OCI-LY1 (cell line): ENCODE data around the gene STAT5B.

ENCODE experiments used
- EZH2 ChIP-seq: fragments of 200-600 bp; sonication (generic), shearing (Covaris generic); IDR thresholded peaks from 2 replicates; pipeline ENCODE4 v1.8.0; 2017; ENCODE audit warnings: borderline replicate concordance, mixed run types, mild to moderate bottlenecking, antibody characterized with exemption, low read length, moderate library complexity, mixed read lengths
- TF ChIP-seq, protein P1 (sequence below): fragments of 200-600 bp; sonication (generic), shearing (Covaris generic); IDR thresholded peaks from 2 replicates; pipeline ENCODE4 v1.5.1; 2017; ENCODE audit warnings: mild to moderate bottlenecking, antibody characterized with exemption, low read length, moderate library complexity, mixed read lengths

DNA sequence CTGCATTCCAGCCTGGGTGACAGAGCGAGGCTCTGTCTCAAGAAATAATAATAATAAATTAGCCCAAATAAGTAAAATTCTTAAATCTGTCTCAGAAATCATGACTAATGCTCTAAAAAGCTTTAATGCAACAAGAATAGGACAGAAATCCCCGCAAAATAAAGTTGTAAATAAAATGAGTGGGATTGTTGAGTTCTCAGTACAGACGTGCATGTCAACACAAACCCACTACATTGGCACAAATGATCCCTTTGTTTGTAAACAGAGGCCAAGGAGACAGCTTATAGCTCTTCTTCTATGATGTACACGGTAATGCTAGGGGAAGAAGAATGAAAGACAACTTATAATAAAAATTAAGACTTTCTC lies 6.0 kb downstream of the STAT5B start:
- TF ChIP-seq, protein P1, sequence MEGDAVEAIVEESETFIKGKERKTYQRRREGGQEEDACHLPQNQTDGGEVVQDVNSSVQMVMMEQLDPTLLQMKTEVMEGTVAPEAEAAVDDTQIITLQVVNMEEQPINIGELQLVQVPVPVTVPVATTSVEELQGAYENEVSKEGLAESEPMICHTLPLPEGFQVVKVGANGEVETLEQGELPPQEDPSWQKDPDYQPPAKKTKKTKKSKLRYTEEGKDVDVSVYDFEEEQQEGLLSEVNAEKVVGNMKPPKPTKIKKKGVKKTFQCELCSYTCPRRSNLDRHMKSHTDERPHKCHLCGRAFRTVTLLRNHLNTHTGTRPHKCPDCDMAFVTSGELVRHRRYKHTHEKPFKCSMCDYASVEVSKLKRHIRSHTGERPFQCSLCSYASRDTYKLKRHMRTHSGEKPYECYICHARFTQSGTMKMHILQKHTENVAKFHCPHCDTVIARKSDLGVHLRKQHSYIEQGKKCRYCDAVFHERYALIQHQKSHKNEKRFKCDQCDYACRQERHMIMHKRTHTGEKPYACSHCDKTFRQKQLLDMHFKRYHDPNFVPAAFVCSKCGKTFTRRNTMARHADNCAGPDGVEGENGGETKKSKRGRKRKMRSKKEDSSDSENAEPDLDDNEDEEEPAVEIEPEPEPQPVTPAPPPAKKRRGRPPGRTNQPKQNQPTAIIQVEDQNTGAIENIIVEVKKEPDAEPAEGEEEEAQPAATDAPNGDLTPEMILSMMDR, result no peak
- no peak for TF ChIP-seq EZH2
